HepG2 (cell line): ENCODE data around the gene TRNP1. TPM values are rescaled to one million over a fixed set of nuclear protein-coding genes. Genes with fewer than 3 reads are reported as not detected.

ENCODE experiments used
- AFF4 ChIP-seq: sonication (generic); formaldehyde crosslinking; IDR thresholded peaks from 2 replicates; pipeline ENCODE4 v1.4.0; 2020; ENCODE audit warnings: missing genetic modification reagents
- AKAP8 ChIP-seq: sonication (generic); formaldehyde crosslinking; IDR thresholded peaks from 2 replicates; pipeline ENCODE4 v1.5.1; 2020; ENCODE audit warnings: mild to moderate bottlenecking, missing genetic modification reagents
- HINFP ChIP-seq: sonication (generic); formaldehyde crosslinking; IDR thresholded peaks from 2 replicates; pipeline ENCODE4 v1.4.0; 2020; ENCODE audit warnings: low read depth, mild to moderate bottlenecking, missing genetic modification reagents
- KLF11 ChIP-seq: IDR thresholded peaks from 2 replicates; pipeline ENCODE4 v1.6.1; 2016; ENCODE audit warnings: missing compliant biosample characterization
- MXI1 ChIP-seq: IDR thresholded peaks from 3 replicates; pipeline ENCODE4 v1.6.1; 2012; ENCODE audit warnings: low read depth, low read length, inconsistent platforms, borderline replicate concordance
- NKX3-1 ChIP-seq: sonication (generic); formaldehyde crosslinking; IDR thresholded peaks from 2 replicates; pipeline ENCODE4 v1.5.0; 2020; ENCODE audit warnings: missing genetic modification reagents
- PAX8 ChIP-seq: sonication (generic); formaldehyde crosslinking; IDR thresholded peaks from 2 replicates; pipeline ENCODE4 v1.8.0; 2022; ENCODE audit warnings: mild to moderate bottlenecking, missing genetic modification reagents, borderline replicate concordance
- PBX3 ChIP-seq: sonication (generic); formaldehyde crosslinking; IDR thresholded peaks from 2 replicates; pipeline ENCODE4 v1.8.1; 2023; ENCODE audit warnings: missing genetic modification reagents, inconsistent platforms, borderline replicate concordance
- SOX13 ChIP-seq, 3 experiments: fragments of 450-650 bp in 1 of 3; sonication (generic) in 1 of 3; formaldehyde crosslinking in 1 of 3; IDR thresholded peaks in 2 of 3; conservative IDR thresholded peaks in 1 of 3; 2 replicates each; pipeline versions ENCODE4 v1.5.0 to v1.6.1; 2016 to 2020; ENCODE audit warnings: antibody characterized with exemption in 1 of 3, mild to moderate bottlenecking in 1 of 3, missing compliant biosample characterization in 1 of 3, missing genetic modification reagents in 1 of 3, moderate library complexity in 1 of 3
- SOX6 ChIP-seq, 2 experiments: fragments of 450-650 bp in 1 of 2; sonication (generic) in 1 of 2; formaldehyde crosslinking in 1 of 2; IDR thresholded peaks; 2 replicates each; pipeline versions ENCODE4 v1.4.0 to v1.6.1; 2017 to 2020; ENCODE audit warnings: antibody characterized with exemption in 1 of 2, mild to moderate bottlenecking in 1 of 2, missing genetic modification reagents in 1 of 2
- SP1 ChIP-seq, 2 experiments: fragments of 450-650 bp in 1 of 2; sonication (generic) in 1 of 2; formaldehyde crosslinking in 1 of 2; IDR thresholded peaks; 2 replicates each; pipeline versions ENCODE4 v1.4.0 to v1.6.1; 2016 to 2020; ENCODE audit warnings: missing genetic modification reagents in 1 of 2
- UBTF ChIP-seq: sonication (generic); formaldehyde crosslinking; IDR thresholded peaks from 2 replicates; pipeline ENCODE4 v1.4.0; 2020; ENCODE audit warnings: mild to moderate bottlenecking, missing genetic modification reagents
- ZNF280B ChIP-seq: sonication (generic); formaldehyde crosslinking; IDR thresholded peaks from 2 replicates; pipeline ENCODE4 v1.5.0; 2020; ENCODE audit warnings: missing genetic modification reagents, mild to moderate bottlenecking, borderline replicate concordance
- ZSCAN12 ChIP-seq: sonication (generic); formaldehyde crosslinking; IDR thresholded peaks from 2 replicates; pipeline ENCODE4 v1.9.0; 2021; ENCODE audit warnings: mild to moderate bottlenecking, missing genetic modification reagents
- polyA plus RNA-seq, 8 experiments: library from polyadenylated mRNA; depleted of rRNA in 3 of 8; stranded (reverse) in 7 of 8; unstranded in 1 of 8; fragments of >200 nt; fragmentation: Illumina TruSeq in 4 of 8; extraction: Trizol in 4 of 8; gene quantifications; 2 replicates each; pipeline versions ENCODE4 v1.2.1 to v1.2.3, GENCODE V29; 2011 to 2016; ENCODE audit warnings: low read depth in 4 of 8, missing spikeins in 1 of 8, mixed read lengths in 1 of 8; ENCODE audit not compliant: insufficient read depth in 1 of 8
- total RNA-seq, 5 experiments: library from RNA; depleted of rRNA; stranded (reverse); fragments of >200 nt; fragmentation: Illumina TruSeq; extraction: Trizol; gene quantifications; 2 replicates each; pipeline ENCODE4 v1.2.3, GENCODE V29; 2016; ENCODE audit warnings: low read depth in 1 of 5

TRNP1 gene
- total and polyA plus RNA-seq, 2 of the 13 experiments (the other 11 are each of a cell fraction or from before 2014, with no cell fraction given): 42.0 to 158 TPM

- TF ChIP-seq SOX6 (IDR thresholded peaks at IDR 0.05) (no peak), SOX6 (CRISPR knock-in tag; IDR thresholded peaks at IDR 0.05) (peak; percentile 84), SOX13 (IDR thresholded peaks at IDR 0.05) (peak; percentile 25; the same call in 1 of the 2 replicates), SOX13 (CRISPR knock-in tag; conservative IDR thresholded peaks at IDR 0.05 in 1 of 2, IDR thresholded peaks at IDR 0.05 in 1 of 2) (peak in 1 of 2 experiments; percentile 83; a peak in 2 of 4 replicates), AKAP8 (CRISPR knock-in tag) (peak; percentile 54), NKX3-1 (CRISPR knock-in tag) (peak; percentile 58; the same call in 1 of the 2 replicates), PBX3 (CRISPR knock-in tag) (peak; percentile 49; the same call in 1 of the 2 replicates), UBTF (CRISPR knock-in tag) (peak; percentile 80), ZNF280B (CRISPR knock-in tag) (no peak), PAX8 (CRISPR knock-in tag) (no peak), KLF11 (CRISPR knock-in tag) (no peak), MXI1 (peak; percentile 64; the same call in 1 of the 3 replicates), AFF4 (CRISPR knock-in tag) (peak; percentile 92; the same call in 1 of the 2 replicates), HINFP (CRISPR knock-in tag) (no peak; the same call in none of the 2 replicates), ZSCAN12 (CRISPR knock-in tag) (0 out of 2 replicates have a peak, but pooled peaks have one; percentile 69), SP1 (IDR thresholded peaks at IDR 0.05) (no peak), SP1 (CRISPR knock-in tag; IDR thresholded peaks at IDR 0.05) (peak; percentile 76)
Measured at GRCh38 chr1:26993237-26994019, at the start of gene TRNP1 (continued).
